Activated CD8-positive, alpha-beta memory T cell treated with anti-CD3 and anti-CD28 coated beads for 36 hours (primary cell): ENCODE data around the gene METTL3. TPM values are rescaled to one million over a fixed set of nuclear protein-coding genes. Genes with fewer than 3 reads are reported as not detected.
"Not testable (repeated sequence)": the region's sequence is repeated elsewhere in the genome, so short reads cannot be mapped to it uniquely, and the experiment has no call there.

Experiments used
- CTCF ChIA-PET: fragments of 350-600 bp; sonication (Branson Sonifier 250); formaldehyde crosslinking; loops from one replicate; lab custom pipeline; 2021; ENCODE audit warnings: antibody characterized with exemption; lab: Charles Lee
- POLR2A ChIA-PET: fragments of 350-600 bp; sonication (Branson Sonifier 250); formaldehyde crosslinking; loops from one replicate; lab custom pipeline; 2021; ENCODE audit warnings: antibody characterized with exemption; lab: Charles Lee
- total RNA-seq, 2 experiments: library from RNA; stranded (reverse); gene quantifications; one replicate each; pipeline ENCODE4 v1.2.3, GENCODE V29; 2021

The METTL3 gene
- 10 to 100 TPM; 64.2 to 64.9 TPM for total RNA-seq

DNA sequence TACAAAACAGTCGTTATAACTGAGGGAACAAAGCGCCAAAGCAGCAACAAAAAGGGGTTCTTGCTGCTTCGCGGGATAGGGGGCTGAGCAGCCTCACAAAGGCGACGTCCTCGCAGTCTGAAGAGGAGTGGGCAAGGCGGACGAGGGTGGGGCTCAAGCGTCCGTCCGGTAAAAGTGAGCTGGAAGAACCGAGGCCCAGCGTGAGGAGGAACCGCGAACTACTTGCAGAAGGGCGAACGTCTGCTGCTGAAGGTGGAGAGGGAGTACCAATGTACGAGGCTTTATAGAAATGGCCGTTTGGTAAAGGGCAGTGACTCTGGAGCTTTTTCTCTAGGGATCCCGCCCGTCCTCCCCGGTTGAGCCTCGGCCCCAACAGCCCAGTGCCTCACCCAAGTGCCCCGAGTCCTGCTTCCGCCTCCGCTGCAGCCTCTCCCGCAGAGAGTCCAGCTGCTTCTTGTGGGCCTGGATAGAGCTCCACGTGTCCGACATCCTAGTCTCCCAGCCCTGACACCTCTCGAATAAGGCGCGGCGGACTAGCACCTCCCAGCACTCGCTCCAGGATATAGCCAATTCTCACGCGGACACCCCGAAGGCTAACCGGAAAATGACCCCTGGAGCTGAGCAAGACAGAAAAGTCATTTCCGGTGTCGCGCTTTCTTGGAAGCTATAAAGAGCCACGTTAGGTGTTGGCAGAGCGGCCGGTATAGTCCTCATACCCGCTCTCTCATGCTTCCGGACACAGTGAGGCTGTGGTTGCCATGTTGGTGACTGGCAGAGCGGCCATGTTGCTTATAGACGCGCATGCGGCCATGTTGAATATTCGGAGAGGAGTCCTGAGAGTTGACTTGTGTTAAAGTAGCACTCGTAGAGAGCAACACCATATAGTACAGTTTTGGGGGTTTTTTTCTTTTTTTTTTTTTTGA is at the start of gene METTL3:
METTL3 (minus strand) TSS at position 606 of the 923 bp plus-strand sequence; CDS start at position 489, 117 bp downstream.
- ChIA-PET CTCF (interaction anchor here (0.6 to 3.9 kb wide), 6 partner anchors 12 to 55 kb away, joined by 4 to 19 read pairs (median 6); partner anchors contain the start of genes CHD8, SALL2 and TOX4), POLR2A (interaction anchor here (0.5 to 2.4 kb wide), 11 partner anchors 10 to 1498 kb away, joined by 3 to 18 read pairs (median 5); partner anchors contain the start of genes OXA1L, RAB2B, SALL2 and TOX4)

DNA sequence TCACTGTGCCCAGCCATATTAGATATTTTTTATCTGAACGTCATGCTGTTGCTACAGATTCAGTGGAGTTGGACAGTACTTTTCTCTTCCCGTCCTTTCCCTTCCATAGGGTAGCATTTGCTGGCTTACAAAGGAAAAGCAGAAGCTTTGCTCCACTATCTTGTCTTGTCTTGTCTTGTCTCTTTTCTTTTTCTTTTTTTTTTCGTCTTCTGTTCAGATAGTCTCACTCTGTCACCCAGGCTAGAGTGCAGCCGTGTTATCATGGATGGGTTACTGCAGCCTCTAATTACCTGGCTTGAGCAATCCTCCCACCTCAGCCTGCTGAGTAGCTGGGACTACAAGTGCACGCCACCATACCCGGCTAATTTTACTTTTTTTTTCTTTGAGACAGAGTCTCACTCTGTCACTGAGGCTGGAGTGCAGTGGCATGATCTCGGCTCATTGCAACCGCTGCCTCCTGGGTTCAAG is 47.6 kb upstream of the METTL3 start:
- ChIA-PET CTCF (interaction anchor here (0.7 to 1.3 kb wide), 8 partner anchors 17 to 543 kb away, joined by 3 to 6 read pairs (median 3); partner anchors contain the start of gene SALL2), POLR2A (no interaction called here)

GRCh38 chr14:21557084-21557901 is 46.2 kb upstream of the METTL3 start:
- ChIA-PET CTCF (interaction anchor here (0.6 to 1.7 kb wide), 5 partner anchors 56 to 174 kb away, joined by 3 to 11 read pairs (median 3); no protein-coding TSS in a partner anchor), POLR2A (interaction anchor here (1.1 kb wide), 2 partner anchors 46 to 59 kb away, joined by 4 to 10 read pairs; partner anchors contain the start of gene METTL3)

GRCh38 chr14:21556378-21557083 is 45.4 kb upstream of the METTL3 start:
- ChIA-PET CTCF (interaction anchor here (0.6 to 1.7 kb wide), 6 partner anchors 55 to 421 kb away, joined by 3 to 11 read pairs (median 3); no protein-coding TSS in a partner anchor), POLR2A (interaction anchor here (1.1 kb wide), 2 partner anchors 45 to 58 kb away, joined by 4 to 10 read pairs; partner anchors contain the start of gene METTL3)

GRCh38 chr14:21553266-21553665 is 42.1 kb upstream of the METTL3 start:
- CTCF ChIA-PET: interaction anchor here (0.9 kb wide), 1 partner anchor 29 kb away, joined by 3 read pairs; no protein-coding TSS in a partner anchor

GRCh38 chr14:21544588-21544987 is 33.4 kb upstream of the METTL3 start:
- CTCF ChIA-PET: interaction anchor here (0.6 kb wide), 1 partner anchor 142 kb away, joined by 3 read pairs; no protein-coding TSS in a partner anchor
- POLR2A ChIA-PET: not testable (repeated sequence)

More at GRCh38 chr14:21553266-21553665, 42.1 kb upstream of the METTL3 start:
- POLR2A ChIA-PET: no interaction called here

DNA sequence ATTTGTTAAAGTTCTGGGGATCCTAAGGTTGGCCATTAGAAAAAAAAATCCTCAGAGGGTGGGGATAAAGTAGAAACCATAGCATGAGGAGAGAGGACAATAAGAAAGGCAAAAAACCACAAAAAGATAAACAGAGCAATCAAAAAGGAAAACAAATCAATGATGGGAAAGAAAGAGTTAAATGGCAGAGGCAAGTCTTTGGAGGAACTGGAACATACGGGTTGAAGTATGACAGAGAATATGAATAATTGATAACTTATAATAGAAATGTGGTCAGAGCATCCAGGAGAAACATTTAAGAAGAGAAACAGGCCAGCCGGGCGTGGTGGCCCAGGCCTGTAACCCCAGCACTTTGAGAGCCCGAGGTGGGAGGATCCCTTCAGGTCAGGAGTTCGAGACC is 32.8 kb upstream of the METTL3 start:
- ChIA-PET POLR2A (no interaction called here), CTCF (interaction anchor here (0.6 kb wide), 1 partner anchor 141 kb away, joined by 3 read pairs; no protein-coding TSS in a partner anchor)

DNA sequence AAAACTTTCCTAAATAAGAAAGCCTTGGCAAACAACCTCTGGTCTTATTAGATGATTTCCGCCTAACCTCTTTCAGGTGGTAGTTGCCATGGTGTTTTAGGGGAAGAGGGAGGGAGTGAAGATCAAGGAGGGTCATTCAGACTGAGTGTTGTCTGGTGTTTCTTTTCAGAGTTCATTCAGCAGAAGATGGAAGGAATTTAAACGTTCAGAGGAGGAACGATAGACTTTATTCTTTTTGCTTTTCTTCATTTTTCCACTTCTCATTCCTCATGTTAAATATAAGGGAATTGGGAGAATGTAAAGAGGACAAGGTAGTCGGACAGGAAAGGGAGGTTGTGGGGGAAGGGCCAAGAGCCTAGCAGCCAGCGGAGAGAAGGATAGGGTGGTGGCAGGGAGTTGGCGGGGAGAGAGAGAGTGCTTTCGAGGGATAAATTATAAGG is 32.4 kb upstream of the METTL3 start:
- ChIA-PET POLR2A (no interaction called here), CTCF (no interaction called here)

DNA sequence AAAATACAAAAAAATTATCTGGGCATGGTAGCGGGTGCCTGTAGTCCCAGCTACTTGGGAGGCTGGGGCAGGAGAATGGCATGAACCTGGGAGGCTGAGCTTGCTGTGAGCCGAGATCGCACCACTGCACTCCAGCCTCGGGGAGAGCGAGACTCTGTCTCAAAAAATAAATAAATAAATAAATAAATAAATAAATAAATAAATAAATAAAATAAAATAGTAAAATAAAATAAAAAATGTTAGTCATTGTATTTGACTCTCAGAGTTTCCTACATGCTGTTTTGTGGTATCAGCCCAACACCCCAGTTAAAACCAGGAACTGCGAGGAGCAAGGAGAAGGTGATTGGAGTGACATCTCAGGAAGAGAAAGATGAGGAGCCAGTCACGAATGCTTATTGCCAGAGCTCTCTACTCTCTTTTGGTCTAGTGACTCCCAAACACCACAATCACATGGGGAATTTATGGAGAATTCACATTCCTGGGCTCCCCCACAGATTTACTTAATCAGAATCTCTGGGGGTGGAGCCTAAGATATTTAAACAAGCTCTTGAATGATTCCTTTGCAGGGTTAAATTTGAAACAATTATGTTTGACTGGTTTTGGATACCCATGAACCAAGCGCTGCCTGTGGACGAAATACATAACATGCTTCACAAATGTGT is 30.4 kb upstream of the METTL3 start:
- ChIA-PET POLR2A (no interaction called here), CTCF (interaction anchor here (0.7 kb wide), 2 partner anchors 14 to 17 kb away, joined by 3 read pairs; no protein-coding TSS in a partner anchor)

DNA sequence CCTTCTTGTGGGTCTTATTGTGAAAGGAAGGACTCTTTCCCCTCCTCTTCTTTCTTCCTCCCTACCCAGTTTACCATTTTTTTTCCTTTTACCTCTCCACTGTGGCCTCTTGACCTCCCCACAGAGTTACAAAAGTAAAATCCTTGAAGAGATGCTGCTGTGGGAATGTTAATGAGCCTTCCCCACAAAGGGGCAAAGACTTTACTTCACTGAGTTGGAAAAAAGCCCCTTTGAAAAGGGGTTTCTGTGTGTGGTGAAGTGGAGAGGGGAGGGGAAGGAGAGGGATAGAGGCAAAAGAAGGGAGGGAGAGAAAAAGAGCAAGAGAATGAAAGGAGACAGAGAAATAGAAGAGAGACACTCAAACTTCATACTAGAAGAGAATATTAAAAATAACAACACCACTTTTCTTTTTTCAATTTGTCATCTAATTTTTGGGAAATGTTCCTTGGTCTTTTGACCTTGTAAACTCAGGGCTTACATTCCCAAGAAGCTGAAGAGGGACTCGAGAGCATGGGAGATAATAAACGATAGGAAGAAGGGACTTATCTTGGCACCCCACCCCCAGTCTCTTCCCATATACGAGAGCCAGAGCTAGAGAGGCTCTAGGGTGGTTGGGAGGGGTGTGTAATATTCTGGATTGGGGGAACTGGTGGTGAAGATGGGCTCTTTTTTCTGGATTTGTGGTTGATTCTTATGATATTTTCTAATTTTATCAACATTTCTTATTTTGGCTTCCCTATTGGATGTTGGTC is 28.2 kb upstream of the METTL3 start:
- CTCF ChIA-PET: interaction anchor here (1.2 kb wide), 1 partner anchor 20 kb away, joined by 3 read pairs; no protein-coding TSS in a partner anchor
- POLR2A ChIA-PET: no interaction called here

DNA sequence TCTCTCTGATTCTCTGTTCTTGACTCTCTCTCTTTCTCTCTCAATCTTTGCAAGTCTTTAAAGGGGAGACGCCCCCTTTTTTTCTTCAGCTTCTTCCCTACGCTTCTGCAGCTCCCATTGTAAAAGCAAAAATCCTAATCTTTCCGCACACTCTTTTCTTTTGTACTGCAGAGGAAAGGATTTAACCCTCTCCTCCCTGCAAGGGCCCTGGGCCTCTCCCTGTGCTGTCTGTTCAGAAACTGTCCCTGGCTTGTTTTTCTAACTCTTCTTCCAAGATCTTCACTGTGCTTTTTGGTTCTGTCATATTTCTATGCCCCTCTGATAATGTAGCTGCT is 25.9 kb upstream of the METTL3 start:
- POLR2A ChIA-PET: no interaction called here
- CTCF ChIA-PET: no interaction called here

DNA sequence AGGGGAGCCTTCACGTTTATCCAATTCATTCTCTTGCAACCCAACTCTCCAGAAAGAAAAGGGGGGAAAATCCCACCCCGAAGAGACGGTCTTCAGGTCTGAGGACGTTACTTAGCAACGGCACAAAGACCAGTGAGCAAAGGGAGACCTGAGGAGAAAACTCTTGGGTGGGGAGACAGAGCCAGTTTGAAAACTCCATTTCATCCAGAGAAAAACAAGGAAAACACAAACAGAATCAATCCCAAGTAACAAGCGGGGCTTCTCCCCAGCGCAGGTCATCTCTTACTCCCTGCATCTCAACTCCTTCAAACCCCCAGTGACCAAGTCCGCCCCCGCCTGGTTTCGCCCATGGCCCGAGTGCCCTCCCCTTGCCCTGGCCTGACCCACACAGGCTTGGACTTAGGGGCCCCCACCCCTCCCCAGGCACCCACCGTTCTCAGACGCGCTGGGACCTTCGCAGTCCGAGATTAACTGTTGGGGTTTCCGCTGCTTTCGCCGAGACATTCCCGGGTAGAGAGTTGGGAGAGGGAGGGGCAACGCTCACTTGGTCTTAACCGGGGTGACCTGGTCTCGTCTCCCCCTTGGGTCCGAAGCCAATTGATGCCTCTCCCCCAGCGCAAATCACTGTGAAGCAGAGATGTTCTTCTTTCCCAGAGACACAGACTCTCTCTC is 25.4 kb upstream of the METTL3 start:
- POLR2A ChIA-PET: no interaction called here
- CTCF ChIA-PET: no interaction called here

DNA sequence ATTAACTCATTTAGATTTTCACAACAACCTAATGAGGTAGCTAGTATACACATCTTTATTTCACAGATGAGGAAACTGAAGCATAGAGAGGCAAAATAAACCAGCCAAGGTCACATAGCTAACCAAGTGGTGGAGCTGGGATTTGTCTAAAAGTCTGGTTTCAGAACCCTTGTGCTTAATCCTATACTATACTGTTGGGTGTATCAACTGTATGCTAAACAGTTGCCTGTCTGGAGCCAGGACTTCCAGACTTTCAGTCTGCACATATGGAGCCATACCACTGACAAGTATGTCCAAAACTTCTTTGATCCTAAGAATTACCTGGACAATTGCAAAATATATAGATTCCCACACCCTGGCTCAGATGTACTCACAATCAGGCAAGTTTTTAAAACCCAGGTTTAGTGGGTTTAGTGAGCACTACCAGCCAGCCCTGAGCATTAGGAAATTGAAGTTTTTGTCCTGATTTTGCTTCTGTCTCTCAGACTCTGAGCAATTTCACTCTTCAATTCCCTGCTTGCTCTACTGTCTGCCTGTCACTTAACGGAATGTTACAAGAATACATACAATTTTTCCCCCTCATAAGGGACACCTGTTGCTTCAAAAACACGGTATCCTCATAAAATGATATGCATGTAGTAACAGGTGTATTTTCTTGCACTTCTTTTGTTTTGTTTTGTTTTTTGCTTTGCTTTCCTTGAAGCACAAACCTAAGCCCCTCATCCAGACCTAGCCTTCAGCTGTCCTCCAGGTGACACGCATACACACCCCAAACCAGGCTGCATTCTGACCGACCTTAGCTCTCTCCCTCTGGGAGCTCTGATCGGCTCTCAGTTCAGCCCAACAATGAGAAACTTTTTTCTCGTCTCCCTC is 24.6 kb upstream of the METTL3 start:
- POLR2A ChIA-PET: no interaction called here
- CTCF ChIA-PET: interaction anchor here (0.6 kb wide), 1 partner anchor 66 kb away, joined by 3 read pairs; no protein-coding TSS in a partner anchor

GRCh38 chr14:21534576-21534975 is 23.4 kb upstream of the METTL3 start:
- POLR2A ChIA-PET: no interaction called here
- CTCF ChIA-PET: no interaction called here

DNA sequence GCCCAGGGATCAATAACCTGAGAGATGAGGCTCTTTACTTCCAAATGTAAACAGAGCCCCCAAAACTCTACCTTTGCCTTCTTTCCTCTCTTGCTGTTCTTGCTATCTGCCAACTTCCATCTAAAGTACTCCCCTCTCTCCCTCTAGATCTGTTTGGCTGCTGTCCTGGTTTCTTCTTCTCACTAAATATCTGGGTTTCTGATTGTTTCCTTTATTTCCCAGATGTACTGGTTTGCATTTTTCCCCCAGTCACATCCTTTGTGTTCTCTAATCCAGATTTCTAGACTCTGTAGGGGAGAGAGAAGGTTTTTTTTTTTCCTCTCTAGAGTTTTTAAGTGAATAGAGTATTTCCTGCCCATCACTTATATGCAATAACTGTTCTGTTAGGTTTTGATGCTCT is 22.2 kb upstream of the METTL3 start:
- ChIA-PET POLR2A (no interaction called here), CTCF (no interaction called here)

DNA sequence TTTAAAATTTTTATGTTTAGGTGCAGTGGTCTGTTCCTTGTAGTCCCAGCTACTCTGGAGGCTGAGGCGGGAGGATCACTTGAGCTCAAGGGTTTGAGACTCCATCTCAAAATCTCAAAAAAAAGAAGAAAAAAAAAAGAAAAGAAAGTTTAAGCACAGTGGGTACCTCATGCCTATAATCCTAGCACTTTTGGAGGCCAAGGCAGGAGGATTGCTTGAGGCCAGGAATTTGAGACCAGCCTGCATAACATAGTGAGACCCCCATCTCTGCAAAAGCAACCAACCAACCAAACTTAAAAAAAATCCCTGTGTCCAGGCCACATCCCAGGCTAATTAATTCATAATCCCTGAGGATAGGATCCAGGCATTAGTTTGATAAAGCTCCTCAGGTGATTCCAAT is 18.4 kb upstream of the METTL3 start:
- POLR2A ChIA-PET: no interaction called here

More for the DNA sequence above, 18.4 kb upstream of the METTL3 start:
- CTCF ChIA-PET: no interaction called here
